Dermis microvascular lymphatic vessel endothelial cell (primary cell): ENCODE measurements around the gene ARHGAP18. TPM values are rescaled to one million over a fixed set of nuclear protein-coding genes. Genes with fewer than 3 reads are reported as not detected.
A peak's percentile ranks its signal among the peaks of the same experiment; 100 is the strongest.

Experiments used
- DNase-seq, 2 donors: peaks; one replicate each; pipeline versions ENCODE4 v3.0.0 to v3.0.0-alpha.2; 2010; ENCODE audit warnings: low read depth in 2 of 2
- total RNA-seq: library from RNA; depleted of rRNA; stranded (reverse); fragments of >200 nt; gene quantifications from 2 replicates; pipeline ENCODE4 v1.2.1, GENCODE V29; 2014

ARHGAP18 gene
- total RNA-seq, 1 donor from 2014 or later = 67.1 TPM

DNA sequence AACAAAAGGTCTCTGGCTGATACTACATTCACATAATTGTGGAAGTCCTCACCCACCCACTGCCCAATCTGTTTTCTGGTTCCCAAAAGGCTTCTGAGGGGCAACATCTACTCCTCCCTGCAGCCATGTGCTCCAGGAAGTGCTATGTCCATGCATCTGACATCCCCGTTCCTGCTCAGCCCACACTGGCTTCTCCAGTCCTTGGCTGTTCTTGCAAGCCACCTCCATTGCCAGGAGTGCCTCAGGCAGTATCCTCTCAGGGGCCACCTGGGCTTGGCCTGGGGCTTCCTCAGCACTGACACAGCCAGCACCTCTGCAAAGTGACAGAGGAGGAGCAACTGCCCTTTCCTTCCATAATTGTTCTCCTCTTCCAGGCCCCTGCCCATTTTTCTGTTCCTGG lies 18.3 kb downstream of the ARHGAP18 start:
- DNase-seq = no peak

- DNase-seq = no peak
Measured at GRCh38 chr6:129691043-129691640, 18.8 kb downstream of the ARHGAP18 start.

DNA sequence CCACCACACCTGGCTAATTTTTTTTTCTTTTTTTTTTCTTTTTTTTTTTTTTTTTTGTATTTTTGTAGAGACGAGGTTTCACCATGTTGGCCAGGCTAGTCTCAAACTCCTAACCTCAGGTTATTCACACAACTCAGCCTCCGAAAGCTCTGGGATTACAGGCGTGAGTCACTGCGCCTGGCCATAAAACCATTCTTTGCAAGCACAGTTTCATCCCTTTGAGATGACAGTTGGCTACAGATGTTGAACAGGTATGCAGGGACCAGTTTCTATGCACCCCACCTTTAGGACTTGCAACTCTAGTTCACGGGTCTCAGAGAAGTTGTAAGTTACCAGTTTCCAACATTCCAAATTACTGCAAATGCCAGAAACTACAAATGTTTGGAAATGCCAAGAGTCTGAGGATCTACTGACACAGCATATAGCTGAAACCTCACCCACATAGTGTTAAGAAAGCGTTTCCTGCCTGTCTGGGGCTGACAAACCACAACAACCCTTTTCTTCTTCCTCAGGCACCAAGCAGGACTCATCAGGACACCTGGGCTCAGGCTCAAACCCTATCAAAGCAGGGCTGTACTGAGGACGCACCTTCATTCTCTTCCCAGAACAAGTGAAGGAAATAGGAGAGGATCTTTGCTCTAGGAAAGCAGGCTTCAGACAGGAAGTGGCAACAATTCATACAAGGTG lies 22.9 kb downstream of the ARHGAP18 start:
- DNase-seq = no peak

- no peak for DNase-seq
Measured at GRCh38 chr6:129685662-129686031, 24.3 kb downstream of the ARHGAP18 start.

DNA sequence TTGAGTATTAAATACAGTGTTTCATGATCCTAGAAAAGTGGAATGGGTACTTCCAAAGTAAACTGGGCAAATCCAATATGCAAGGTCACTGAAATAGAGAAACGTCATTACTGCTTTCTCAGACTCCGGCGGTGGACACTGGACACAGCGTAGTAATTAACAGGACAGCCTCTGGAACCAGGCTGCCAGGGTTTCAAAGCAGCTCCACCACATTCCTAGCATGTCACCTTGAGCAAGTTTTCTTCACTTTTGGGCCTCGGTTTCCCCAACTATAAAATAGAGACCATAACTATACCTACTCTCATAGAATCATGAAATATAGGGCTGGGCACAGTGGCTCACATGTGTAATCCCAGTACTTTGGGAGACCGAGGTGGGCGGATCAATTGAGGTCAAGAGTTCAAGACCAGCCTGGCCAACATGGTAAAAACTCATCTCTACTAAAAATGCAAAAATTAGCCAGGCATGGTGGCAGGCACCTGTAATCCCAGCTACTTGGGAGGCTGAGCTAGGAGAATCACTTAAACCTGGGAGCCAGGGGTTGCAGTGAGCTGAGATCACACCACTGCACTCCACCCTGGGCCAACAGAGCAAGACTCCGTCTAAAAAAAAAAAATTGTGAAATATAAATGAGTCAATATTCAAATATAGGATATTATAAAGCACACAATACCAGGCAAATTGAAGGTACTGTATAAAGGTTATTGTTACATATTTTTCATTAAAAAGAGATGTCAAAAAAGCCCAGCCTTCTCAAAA lies 24.9 kb downstream of the ARHGAP18 start:
- no peak for DNase-seq

DNA sequence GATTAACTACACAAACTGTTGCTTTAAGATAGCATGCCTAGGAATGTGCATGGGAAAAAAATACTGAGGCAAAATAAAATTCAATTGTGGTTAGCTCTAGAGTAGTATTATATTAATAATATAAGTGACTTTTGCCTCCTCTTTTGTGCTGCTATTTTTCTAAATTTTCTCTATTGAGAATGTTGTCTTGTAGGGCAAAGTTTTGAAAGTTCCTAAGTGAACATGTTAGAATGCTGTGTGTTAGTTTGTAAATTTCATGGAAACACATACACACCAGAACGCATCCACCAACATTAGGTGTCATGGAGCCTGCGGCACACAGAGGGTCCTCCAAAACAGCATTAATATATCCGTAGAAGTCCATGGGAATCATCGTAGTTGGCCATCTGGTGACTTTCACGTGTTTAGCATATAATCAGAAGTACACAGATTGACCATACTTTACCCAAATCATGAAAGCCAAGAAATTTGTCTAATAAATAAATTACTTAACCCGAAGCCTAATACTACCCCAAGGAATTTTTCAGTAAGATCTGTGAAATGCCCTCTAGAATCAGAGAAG lies 25.6 kb downstream of the ARHGAP18 start:
- DNase-seq = no peak

- peak; percentile 87 to 98 for DNase-seq
Measured at GRCh38 chr6:129683601-129684322, 26.2 kb downstream of the ARHGAP18 start.

- no peak for DNase-seq
Measured at GRCh38 chr6:129681913-129682205, 28.1 kb downstream of the ARHGAP18 start.

GRCh38 chr6:129680633-129681032 lies 29.3 kb downstream of the ARHGAP18 start:
- DNase-seq = no peak

DNA sequence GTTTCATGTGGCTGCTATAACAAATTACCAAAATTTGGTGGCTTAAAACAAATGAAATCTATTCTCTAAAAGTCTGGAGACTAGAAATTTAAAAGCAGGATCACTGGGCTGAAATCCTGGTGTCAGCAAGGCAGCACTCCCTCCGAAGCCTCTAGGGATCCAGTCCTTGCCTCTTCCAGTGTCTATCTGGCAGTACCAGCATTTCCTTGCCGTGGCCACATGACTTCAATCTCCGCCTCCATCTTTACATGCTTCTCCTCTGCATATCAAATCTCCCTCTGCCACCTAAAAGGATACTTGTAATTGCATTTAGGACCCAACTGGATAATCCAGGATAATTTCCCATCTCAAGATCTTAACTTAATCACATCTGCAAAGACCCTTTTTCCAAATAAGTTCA lies 30.2 kb downstream of the ARHGAP18 start:
- no peak for DNase-seq

- DNase-seq = peak in 1 of 2 donors; percentile 44
Measured at GRCh38 chr6:129679275-129679674, 30.7 kb downstream of the ARHGAP18 start.

GRCh38 chr6:129678463-129678862 lies 31.5 kb downstream of the ARHGAP18 start:
- peak in 1 of 2 donors; percentile 37 for DNase-seq

- peak in 1 of 2 donors; percentile 57 for DNase-seq
Measured at GRCh38 chr6:129677620-129678325, 32.2 kb downstream of the ARHGAP18 start.

GRCh38 chr6:129675669-129676472 lies 34.1 kb downstream of the ARHGAP18 start:
- DNase-seq = no peak

DNA sequence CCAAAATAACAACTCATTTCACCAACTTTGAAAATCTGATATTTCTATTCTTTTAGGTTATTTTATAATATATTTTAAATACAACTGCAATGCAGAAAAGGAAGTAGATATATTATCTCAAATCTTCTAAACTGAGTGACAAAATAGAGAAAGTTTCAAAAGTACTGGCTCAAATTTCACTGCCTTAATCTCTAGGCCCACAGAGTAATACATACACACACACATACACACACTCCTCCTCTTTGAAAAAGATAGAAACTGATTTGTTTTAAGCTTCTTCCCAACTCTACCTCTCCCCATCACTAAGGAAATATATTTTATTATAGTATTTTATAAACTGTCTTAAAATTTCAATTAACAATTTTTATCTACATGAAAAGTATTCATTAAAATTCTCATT lies 36.2 kb downstream of the ARHGAP18 start:
- no peak for DNase-seq

DNA sequence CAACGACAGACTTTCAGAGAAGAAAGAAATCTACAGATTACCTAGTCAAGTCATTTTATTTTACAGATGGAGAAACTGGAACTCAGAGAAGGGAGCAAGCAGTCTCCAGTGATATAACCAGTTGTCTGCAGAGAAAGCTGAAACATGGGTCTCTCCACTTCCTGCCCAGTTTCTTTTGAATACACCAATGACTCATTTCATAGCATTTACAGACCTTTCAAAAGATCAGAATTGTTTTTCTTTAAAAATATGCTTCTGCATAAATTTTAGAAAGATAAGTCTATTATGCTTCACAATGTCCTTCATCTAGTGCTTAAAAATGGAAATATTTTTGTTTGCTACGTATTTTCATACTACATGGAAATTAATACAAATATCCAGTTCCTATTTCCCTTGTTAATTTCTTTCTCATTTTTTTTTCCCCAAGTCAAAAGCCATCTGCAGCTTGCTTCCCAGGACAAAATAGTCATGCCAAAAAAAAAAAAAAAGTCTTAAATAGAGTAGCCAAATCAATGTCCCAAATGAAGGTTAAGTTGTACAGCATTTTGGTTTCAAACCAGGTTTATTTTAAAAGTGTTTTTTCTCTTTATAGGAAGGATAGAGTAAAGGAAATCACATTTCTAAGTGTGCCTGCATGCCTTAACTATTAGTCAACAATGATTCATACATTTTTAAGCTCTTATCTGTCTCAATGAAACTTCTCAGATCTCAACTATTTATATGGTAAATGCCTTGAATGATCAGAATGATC lies 36.9 kb downstream of the ARHGAP18 start:
- DNase-seq = peak in 1 of 2 donors; percentile 83

DNA sequence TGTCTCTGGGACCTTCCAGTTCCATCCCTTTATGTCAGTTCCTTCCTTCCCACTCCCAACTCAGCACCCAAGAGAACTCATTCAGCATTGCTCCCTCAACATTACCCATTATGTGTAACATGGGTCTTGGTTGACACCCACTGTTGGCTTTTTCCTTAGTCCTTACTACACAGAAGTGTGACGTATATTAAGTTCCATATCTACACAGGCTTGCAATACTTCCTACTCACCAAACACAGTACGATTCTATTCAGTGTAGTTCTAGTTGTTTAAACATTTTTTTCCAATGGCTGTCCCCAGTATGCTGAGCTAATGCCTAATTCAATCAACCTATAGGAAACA lies 37.7 kb downstream of the ARHGAP18 start:
- DNase-seq = no peak

- DNase-seq = no peak
Measured at GRCh38 chr6:129671442-129672340, 38.3 kb downstream of the ARHGAP18 start.

DNA sequence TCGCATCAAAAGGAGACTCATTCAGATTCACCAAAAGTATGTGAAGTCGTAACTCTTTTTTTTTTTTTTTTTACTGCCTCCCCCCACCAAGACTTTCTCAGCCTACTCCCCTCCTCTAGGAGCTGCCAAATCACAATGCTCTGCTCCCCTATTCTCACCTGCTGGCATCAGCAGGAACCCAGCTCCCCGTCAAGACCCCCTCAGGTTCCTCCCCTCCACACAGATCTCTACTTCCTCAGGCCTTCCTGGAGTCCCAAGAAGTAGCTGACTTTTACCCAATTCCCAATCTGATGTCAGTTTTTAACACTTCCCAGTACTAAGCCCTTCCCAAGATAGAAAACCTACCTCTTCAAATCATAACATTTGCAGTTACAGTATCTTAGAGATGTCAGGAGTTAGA lies 39.3 kb downstream of the ARHGAP18 start:
- DNase-seq = no peak
